ENCODE results near the gene ITPR3.

Gene ITPR3

GRCh38 chr6:33713786-33714185 lies 92.7 kb downstream of the ITPR3 start:
- no peak for DNase-seq (ENCODE audit: low read depth)
- TF ChIP-seq, protein P1, sequence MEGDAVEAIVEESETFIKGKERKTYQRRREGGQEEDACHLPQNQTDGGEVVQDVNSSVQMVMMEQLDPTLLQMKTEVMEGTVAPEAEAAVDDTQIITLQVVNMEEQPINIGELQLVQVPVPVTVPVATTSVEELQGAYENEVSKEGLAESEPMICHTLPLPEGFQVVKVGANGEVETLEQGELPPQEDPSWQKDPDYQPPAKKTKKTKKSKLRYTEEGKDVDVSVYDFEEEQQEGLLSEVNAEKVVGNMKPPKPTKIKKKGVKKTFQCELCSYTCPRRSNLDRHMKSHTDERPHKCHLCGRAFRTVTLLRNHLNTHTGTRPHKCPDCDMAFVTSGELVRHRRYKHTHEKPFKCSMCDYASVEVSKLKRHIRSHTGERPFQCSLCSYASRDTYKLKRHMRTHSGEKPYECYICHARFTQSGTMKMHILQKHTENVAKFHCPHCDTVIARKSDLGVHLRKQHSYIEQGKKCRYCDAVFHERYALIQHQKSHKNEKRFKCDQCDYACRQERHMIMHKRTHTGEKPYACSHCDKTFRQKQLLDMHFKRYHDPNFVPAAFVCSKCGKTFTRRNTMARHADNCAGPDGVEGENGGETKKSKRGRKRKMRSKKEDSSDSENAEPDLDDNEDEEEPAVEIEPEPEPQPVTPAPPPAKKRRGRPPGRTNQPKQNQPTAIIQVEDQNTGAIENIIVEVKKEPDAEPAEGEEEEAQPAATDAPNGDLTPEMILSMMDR (IDR thresholded peaks at IDR 0.05; ENCODE audit: low read depth, low read length, missing control alignments) = no peak
- H3K4me3 ChIP-seq (ENCODE audit: low read depth, low read length) = no peak overlapping the region

DNA sequence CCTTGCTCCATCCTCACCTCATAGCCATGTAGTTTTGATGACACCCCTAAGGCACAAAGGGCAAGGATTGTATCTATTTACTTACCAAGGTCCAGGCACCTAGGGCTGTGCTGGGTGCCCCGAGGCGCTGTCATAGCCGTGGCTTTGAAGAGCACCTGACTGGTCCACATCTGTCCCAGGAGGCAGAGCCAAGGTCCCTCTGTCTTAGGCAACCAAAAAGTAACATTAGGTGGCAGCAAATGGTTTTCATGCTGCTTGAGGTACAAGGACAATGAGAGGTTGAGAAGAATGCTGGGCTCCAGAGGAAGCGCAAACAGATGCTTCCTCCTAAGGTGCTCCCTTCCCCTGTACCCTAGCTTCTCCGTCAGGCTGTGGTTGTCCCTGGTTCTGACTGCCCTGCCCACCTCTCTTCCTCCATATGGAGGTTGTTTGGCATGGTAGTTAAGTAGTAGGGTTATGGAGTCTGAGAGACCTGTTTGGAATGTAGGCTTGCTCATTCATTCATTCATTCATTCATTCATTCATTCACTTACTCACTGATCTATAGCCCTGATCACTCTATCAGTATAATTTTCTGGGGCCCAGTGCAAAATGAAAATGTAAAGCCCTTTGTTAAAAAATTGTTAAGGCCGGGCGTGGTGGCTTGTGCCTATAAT lies 93.4 kb downstream of the ITPR3 start:
- DNase-seq (ENCODE audit: low read depth) = no peak
- H3K4me3 ChIP-seq (ENCODE audit: low read depth, low read length) = no peak overlapping the region
- TF ChIP-seq, protein P1 (IDR thresholded peaks at IDR 0.05; ENCODE audit: low read depth, low read length, missing control alignments) = no peak

GRCh38 chr6:33716379-33716778 lies 95.3 kb downstream of the ITPR3 start:
- DNase-seq (ENCODE audit: low read depth) = no peak
- TF ChIP-seq, protein P1 (IDR thresholded peaks at IDR 0.05; ENCODE audit: low read depth, low read length, missing control alignments) = no peak
- H3K4me3 ChIP-seq (ENCODE audit: low read depth, low read length) = no peak overlapping the region

GRCh38 chr6:33716890-33717632 lies 95.9 kb downstream of the ITPR3 start:
- TF ChIP-seq, protein P1 (IDR thresholded peaks at IDR 0.05; ENCODE audit: low read depth, low read length, missing control alignments) = no peak
- no peak for DNase-seq (ENCODE audit: low read depth)

GRCh38 chr6:33717934-33718455 lies 96.9 kb downstream of the ITPR3 start:
- DNase-seq (ENCODE audit: low read depth) = no peak
- no peak overlapping the region for H3K4me3 ChIP-seq (ENCODE audit: low read depth, low read length)
- TF ChIP-seq, protein P1 (IDR thresholded peaks at IDR 0.05; ENCODE audit: low read depth, low read length, missing control alignments) = no peak

More at GRCh38 chr6:33716890-33717632, 95.9 kb downstream of the ITPR3 start:
- no peak overlapping the region for H3K4me3 ChIP-seq (ENCODE audit: low read depth, low read length)

DNA sequence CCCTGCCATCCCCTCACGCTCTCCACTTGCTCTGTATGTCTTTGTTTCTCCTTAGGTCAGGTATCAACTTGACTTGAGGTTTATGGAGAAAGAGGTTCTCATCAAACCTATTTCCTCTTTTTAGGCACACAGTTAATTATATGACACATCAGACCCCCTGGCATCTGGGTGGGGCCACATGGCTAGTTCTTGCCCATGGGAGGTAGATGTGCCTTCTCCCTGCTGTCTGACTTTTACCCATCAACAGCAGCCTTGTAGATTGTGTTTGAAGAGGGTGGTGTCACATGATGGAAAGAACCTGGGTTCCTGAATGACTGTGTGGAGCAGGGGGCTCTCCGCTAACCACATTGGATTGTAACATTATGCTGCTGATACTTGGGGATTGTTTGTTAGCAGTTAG lies 97.6 kb downstream of the ITPR3 start:
- H3K4me3 ChIP-seq (ENCODE audit: low read depth, low read length) = no peak overlapping the region
- DNase-seq (ENCODE audit: low read depth) = no peak
- TF ChIP-seq, protein P1 (IDR thresholded peaks at IDR 0.05; ENCODE audit: low read depth, low read length, missing control alignments) = no peak
